ENCODE measurements around the gene LSR. TPM values are rescaled to one million over a fixed set of nuclear protein-coding genes. Genes with fewer than 3 reads are reported as not detected.

LSR gene
- polyA plus RNA-seq, 1 donor (not counting 4 experiments of a cell fraction or from before 2014, with no cell fraction given): 51.3 TPM

GRCh38 chr19:35293808-35294207 is 45.0 kb downstream of the LSR start:
- H3K9ac ChIP-seq (ENCODE audit: control insufficient read depth, extremely low read depth, insufficient read depth, low read length): no peak overlapping the region
- no peak for FAIRE-seq
- dilution Hi-C loops (cut with MboI; ENCODE audit: extremely low pct_ligation_motif_present, low sequenced_read_pairs): no loop called here
- no peaks in the 10 kb centered on the region for H3K9me1 ChIP-seq (ENCODE audit: control insufficient read depth, extremely low read depth, insufficient read depth, low read length)
- no peaks in the 10 kb centered on the region for H3K79me2 ChIP-seq (ENCODE audit: control insufficient read depth, insufficient read depth, low read length)
- H3K4me1 ChIP-seq (ENCODE audit: control insufficient read depth, extremely low read depth, insufficient read depth, low read length): no peaks in the 10 kb centered on the region
- no peak overlapping the region for H3K27ac ChIP-seq (ENCODE audit: control insufficient read depth, insufficient read depth, low read length)
- H3K9me3 ChIP-seq (ENCODE audit: control insufficient read depth, low read depth, low read length): no peaks in the 10 kb centered on the region
- H3K36me3 ChIP-seq (ENCODE audit: control insufficient read depth in 2 of 2, extremely low read depth in 1 of 2, insufficient read depth in 2 of 2, low read length in 2 of 2): no peaks in the 10 kb centered on the region
- H2AFZ ChIP-seq (ENCODE audit: control insufficient read depth, low read length): no peak overlapping the region
- no peak overlapping the region for H3K4me2 ChIP-seq (ENCODE audit: control insufficient read depth, extremely low read depth, insufficient read depth, low read depth, low read length)
- TF ChIP-seq EZH2 (IDR thresholded peaks at IDR 0.05; ENCODE audit: low read length): no peak
- no peak for TF ChIP-seq CTCF (optimal IDR thresholded peaks at IDR 0.05 in 1 of 3, IDR thresholded peaks at IDR 0.05 in 1 of 3, conservative IDR thresholded peaks at IDR 0.05 in 1 of 3; ENCODE audit: extremely low read depth in 1 of 3, insufficient read depth in 2 of 3, low read length in 3 of 3)
- no peak overlapping the region for H3K4me3 ChIP-seq (ENCODE audit: control insufficient read depth in 2 of 3, extremely low read depth in 1 of 3, insufficient read depth in 2 of 3, low read depth in 1 of 3, low read length in 3 of 3)
- no peaks in the 10 kb centered on the region for H4K20me1 ChIP-seq (ENCODE audit: control insufficient read depth, extremely low read depth, insufficient read depth, low read length)
- peaks cover 51% of the 10 kb centered on the region for H3K27me3 ChIP-seq (ENCODE audit: control insufficient read depth, extremely low read depth, insufficient read depth, low read length)
- no peak for DNase-seq (ENCODE audit: low read depth, low spot score)

GRCh38 chr19:35294328-35294727 is 45.5 kb downstream of the LSR start:
- H3K4me1 ChIP-seq (ENCODE audit: control insufficient read depth, extremely low read depth, insufficient read depth, low read length): no peaks in the 10 kb centered on the region
- no peaks in the 10 kb centered on the region for H3K79me2 ChIP-seq (ENCODE audit: control insufficient read depth, insufficient read depth, low read length)
- TF ChIP-seq EZH2 (IDR thresholded peaks at IDR 0.05; ENCODE audit: low read length) (no peak), CTCF (optimal IDR thresholded peaks at IDR 0.05 in 1 of 3, IDR thresholded peaks at IDR 0.05 in 1 of 3, conservative IDR thresholded peaks at IDR 0.05 in 1 of 3; ENCODE audit: extremely low read depth in 1 of 3, insufficient read depth in 2 of 3, low read length in 3 of 3) (no peak)
- dilution Hi-C loops (cut with MboI; ENCODE audit: extremely low pct_ligation_motif_present, low sequenced_read_pairs): no loop called here
- H2AFZ ChIP-seq (ENCODE audit: control insufficient read depth, low read length): no peak overlapping the region
- no peak overlapping the region for H3K27ac ChIP-seq (ENCODE audit: control insufficient read depth, insufficient read depth, low read length)
- no peak for DNase-seq (ENCODE audit: low read depth, low spot score)
- no peak for FAIRE-seq
- H3K4me2 ChIP-seq (ENCODE audit: control insufficient read depth, extremely low read depth, insufficient read depth, low read depth, low read length): no peak overlapping the region
- H3K9me1 ChIP-seq (ENCODE audit: control insufficient read depth, extremely low read depth, insufficient read depth, low read length): no peaks in the 10 kb centered on the region
- H3K9ac ChIP-seq (ENCODE audit: control insufficient read depth, extremely low read depth, insufficient read depth, low read length): no peak overlapping the region
- H3K9me3 ChIP-seq (ENCODE audit: control insufficient read depth, low read depth, low read length): no peaks in the 10 kb centered on the region
- no peaks in the 10 kb centered on the region for H3K36me3 ChIP-seq (ENCODE audit: control insufficient read depth in 2 of 2, extremely low read depth in 1 of 2, insufficient read depth in 2 of 2, low read length in 2 of 2)
- no peak overlapping the region for H3K4me3 ChIP-seq (ENCODE audit: control insufficient read depth in 2 of 3, extremely low read depth in 1 of 3, insufficient read depth in 2 of 3, low read depth in 1 of 3, low read length in 3 of 3)
- H4K20me1 ChIP-seq (ENCODE audit: control insufficient read depth, extremely low read depth, insufficient read depth, low read length): no peaks in the 10 kb centered on the region
- peaks cover 51% of the 10 kb centered on the region for H3K27me3 ChIP-seq (ENCODE audit: control insufficient read depth, extremely low read depth, insufficient read depth, low read length)
